HG02642 (cell line): ENCODE results near the gene OR10H3.
"Not testable (repeated sequence)": the region's sequence is repeated elsewhere in the genome, so short reads cannot be mapped to it uniquely, and the experiment has no call there.

Experiments used
- ATAC-seq: cut with Tn5 transposase; IDR thresholded peaks from one replicate; pipeline ENCODE4 v1.9.1; 2021; ENCODE audit warnings: mild to moderate bottlenecking; ENCODE audit not compliant: unreplicated experiment, poor library complexity

Gene OR10H3, protein sequence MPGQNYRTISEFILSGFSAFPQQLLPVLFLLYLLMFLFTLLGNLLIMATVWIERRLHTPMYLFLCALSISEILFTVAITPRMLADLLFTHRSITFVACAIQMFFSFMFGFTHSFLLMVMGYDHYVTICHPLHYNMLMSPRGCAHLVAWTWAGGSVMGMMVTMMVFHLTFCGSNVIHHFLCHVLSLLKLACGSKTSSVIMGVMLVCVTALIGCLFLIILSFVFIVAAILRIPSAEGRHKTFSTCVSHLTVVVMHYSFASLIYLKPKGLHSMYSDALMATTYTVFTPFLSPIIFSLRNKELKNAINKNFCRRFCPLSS

DNA sequence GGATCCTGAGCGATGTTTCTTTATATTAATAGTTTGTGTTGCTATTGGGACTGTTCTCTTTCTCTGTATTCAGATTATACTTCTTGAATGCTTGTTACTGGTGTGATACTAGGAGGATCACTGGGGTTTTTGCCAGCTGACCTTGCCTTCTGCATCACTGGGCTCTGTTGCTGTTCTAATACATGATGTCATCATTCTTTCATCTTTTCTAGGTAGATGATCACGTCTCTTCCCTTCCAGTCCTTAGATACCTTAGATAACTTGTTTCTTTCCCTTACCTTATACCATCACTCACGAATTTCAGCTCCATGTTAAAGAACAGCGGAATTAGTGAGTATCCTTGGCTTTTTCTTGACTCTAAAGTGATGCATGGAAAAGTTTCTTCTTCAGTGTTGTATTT lies at the start of gene OR10H3:
OR10H3 (plus strand) TSS at position 264 of the 400 bp plus-strand sequence. CDS start 3,408 bp downstream, outside the sequence.
- no peak for ATAC-seq

DNA sequence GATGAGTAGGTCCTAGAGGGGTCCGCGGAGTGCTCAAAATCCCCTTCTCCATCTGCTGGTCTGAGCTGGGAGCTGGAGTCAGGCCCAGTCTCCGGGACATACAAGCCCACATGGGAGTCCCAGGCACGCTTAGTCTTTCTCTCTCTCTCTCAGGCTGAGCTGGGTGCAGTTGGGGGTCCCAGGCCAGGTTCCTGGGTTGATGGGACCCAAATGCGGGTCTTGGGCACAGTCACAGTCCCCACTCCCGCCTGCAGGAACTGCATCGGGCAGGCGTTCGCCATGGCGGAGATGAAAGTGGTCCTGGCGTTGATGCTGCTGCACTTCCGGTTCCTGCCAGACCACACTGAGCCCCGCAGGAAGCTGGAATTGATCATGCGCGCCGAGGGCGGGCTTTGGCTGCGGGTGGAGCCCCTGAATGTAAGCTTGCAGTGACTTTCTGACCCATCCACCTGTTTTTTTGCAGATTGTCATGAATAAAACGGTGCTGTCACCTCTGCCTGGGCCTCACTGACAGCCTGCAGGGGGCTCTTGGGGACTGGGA lies 41.1 kb upstream of the OR10H3 start:
- ATAC-seq: no peak

- ATAC-seq: no peak
Observed at GRCh38 chr19:15701757-15702533, 35.8 kb upstream of the OR10H3 start.

DNA sequence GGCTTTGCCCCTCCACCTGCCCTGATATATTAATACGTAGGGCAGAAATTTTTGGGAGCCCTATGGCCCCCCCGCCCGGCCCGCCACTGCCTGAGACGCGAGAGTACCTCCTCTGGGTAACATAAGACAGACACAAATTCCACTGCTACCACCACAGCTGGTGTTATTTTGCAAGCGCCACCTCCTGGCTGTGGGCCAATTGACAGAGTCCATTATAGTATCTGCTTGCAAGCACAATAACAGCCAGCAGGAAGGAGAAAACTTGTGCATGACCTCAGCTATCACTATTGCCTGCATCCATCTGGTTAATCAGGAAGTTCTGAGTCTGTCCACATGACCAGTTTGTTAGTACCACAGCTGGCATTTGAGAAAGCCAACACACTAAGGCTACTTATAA lies 35.3 kb upstream of the OR10H3 start:
- no peak for ATAC-seq

GRCh38 chr19:15714638-15715037 lies 23.1 kb upstream of the OR10H3 start:
- ATAC-seq: no peak

DNA sequence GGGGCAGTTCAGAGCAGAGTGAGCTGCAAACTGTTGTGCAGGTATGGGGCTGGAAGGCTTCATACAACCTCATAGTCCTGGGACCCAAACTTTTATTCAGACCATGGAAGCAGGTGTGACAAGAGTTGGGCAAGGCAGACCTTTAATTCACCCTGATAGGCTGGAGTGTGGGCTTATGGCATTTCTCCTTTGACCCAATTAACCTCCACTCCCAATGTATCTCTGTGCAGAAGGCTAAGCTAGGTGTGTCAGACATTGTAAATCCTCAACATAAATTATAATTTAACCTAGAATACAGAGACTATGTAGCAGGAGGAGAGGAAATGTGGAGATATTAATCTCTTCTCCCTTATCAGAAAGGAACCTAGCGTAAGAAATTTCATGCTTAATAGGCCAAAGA lies 22.1 kb upstream of the OR10H3 start:
- ATAC-seq: no peak

GRCh38 chr19:15717809-15718208 lies 20.0 kb upstream of the OR10H3 start:
- ATAC-seq: no peak

- no peak for ATAC-seq
Observed at GRCh38 chr19:15721268-15721667, 16.5 kb upstream of the OR10H3 start.

GRCh38 chr19:15722956-15723355 lies 14.8 kb upstream of the OR10H3 start:
- no peak for ATAC-seq

DNA sequence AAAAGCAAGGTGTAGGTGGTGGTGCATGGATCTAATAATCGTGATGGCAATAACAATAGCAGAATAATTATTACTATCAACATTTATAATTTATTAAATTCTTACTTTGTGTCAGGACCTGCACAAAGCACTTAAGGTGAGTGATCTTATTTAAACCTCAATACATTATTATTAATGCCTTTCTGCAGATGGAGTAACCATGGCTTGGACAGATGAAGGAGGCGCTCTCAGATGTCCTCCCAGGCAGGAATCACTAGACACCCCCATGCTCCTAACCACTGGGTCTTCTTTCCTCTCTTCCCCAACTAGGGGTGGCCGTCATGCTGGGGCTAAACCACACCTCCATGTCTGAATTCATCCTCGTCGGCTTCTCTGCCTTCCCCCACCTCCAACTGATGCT lies 10.1 kb upstream of the OR10H3 start, which contains the start of gene OR10H2:
OR10H2 (plus strand) TSS at position 301 of the 400 bp plus-strand sequence; CDS start at position 321, 20 bp downstream.
- ATAC-seq: no peak

GRCh38 chr19:15730538-15730937 lies 7.2 kb upstream of the OR10H3 start:
- ATAC-seq: no peak

DNA sequence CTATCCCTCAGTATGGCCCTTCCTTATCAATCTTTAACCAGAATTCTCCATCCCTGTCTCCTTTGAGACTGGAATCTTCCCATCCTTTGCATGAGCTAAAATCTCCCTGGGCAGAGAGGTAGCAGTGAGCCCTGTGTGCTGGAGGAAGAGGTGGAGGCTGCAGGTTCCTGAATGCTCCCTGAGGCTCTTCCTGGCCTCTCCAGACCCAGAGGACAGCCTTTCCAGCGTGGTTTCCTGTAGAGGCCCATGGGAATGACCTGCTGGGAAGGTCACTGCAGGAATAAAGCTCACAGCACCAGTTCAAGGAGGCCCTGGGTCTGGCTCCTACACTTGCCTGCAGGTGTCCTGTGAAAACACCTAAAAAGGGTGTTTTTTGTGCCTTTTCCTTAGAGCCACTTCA lies 5.4 kb upstream of the OR10H3 start:
- no peak for ATAC-seq

- no peak for ATAC-seq
Observed at GRCh38 chr19:15733895-15734294, 3.9 kb upstream of the OR10H3 start.

GRCh38 chr19:15740785-15741184 lies 3.0 kb downstream of the OR10H3 start:
- ATAC-seq: no peak

DNA sequence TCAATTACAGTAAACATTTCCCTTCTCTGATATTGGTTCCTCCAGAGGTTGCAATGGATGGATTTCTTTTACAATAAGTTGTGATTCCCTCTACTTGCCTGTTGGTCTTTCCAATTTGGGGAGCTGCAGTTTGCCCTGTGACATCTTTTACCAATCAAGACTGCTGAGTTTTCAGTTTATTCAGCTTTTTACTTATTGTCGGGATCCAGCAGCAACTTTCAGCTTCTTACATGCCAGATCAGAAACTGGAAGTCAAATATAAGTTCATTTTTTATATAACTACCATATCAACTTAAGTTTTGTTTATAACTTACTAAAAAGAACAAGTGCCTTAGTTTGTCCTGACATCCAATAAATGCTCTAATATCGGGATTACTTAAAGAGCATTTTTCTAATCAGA lies 10.5 kb downstream of the OR10H3 start:
- ATAC-seq: no peak

GRCh38 chr19:15758379-15758778 lies 20.6 kb downstream of the OR10H3 start:
- no peak for ATAC-seq

DNA sequence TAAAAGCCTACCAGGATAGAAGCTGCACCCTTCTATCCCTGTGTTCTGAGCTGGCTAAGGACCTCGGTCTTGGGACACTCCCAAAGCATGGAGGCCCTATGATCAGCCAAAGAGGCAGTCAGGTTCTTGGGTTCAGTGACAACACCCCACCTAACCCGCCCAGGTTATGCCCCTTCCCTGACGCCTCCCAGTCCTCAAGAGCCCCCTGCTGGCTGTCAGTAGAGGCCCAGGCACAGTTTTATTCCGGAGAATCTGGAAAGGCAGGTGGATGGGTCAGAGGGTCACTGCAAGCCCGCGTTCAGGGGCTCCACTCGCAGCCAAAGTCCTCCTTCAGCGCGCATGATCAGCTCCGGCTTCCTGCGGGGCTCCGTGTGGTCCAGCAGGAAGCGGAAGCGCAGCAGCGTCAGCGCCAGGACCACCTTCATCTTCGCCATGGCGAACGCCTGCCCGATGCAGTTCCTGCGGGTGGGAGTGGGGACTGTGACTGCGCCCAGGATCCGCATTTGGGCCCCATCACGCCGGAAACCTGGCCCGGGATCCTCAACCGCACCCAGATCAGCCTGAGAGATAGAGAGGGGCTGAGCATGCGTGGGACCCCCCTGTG lies 22.3 kb downstream of the OR10H3 start:
- ATAC-seq: no peak

- no peak for ATAC-seq
Observed at GRCh38 chr19:15769586-15769985, 31.8 kb downstream of the OR10H3 start.

GRCh38 chr19:15774159-15774558 lies 36.4 kb downstream of the OR10H3 start:
- not testable (repeated sequence) for ATAC-seq

GRCh38 chr19:15775249-15775648 lies 37.5 kb downstream of the OR10H3 start:
- ATAC-seq: no peak

GRCh38 chr19:15776264-15776663 lies 38.5 kb downstream of the OR10H3 start:
- ATAC-seq: no peak
